Hepatic stellate cell (primary cell): Measurements from ENCODE around the gene NUP107.
A peak's percentile ranks its signal among the peaks of the same experiment; 100 is the strongest.

ENCODE experiments used
- DNase-seq: peaks from one replicate; pipeline ENCODE4 v3.0.0; 2011; ENCODE audit warnings: low spot score

Gene NUP107

GRCh38 chr12:68739891-68740290 lies 53.1 kb downstream of the NUP107 start:
- no peak for DNase-seq

- peak; percentile 21 for DNase-seq
Measured at GRCh38 chr12:68743356-68743755, 56.6 kb downstream of the NUP107 start.

DNA sequence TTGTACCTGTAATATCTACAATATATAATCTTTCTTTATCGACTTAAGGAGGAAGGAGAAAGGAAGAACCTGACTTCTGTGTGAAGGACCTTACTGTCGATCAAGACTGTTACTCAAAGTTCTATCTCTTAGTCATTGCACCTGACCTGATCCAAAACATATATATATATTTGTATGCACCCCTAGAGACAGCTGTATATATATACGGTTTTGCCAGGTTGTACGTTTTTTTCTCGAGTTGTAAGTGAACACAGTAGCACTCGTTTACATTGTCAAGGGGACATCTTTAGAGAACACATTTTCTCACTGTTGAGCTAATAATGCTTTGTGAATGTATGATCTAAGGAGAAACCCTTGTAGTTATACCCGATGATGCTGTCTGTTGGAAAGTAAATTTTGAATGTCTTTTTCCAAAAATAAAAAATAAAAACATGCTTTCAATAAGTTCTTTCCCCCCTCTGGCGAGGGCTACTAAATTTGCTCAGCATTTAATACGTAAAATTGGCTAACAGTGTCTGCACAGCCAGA lies 58.7 kb downstream of the NUP107 start:
- no peak for DNase-seq

DNA sequence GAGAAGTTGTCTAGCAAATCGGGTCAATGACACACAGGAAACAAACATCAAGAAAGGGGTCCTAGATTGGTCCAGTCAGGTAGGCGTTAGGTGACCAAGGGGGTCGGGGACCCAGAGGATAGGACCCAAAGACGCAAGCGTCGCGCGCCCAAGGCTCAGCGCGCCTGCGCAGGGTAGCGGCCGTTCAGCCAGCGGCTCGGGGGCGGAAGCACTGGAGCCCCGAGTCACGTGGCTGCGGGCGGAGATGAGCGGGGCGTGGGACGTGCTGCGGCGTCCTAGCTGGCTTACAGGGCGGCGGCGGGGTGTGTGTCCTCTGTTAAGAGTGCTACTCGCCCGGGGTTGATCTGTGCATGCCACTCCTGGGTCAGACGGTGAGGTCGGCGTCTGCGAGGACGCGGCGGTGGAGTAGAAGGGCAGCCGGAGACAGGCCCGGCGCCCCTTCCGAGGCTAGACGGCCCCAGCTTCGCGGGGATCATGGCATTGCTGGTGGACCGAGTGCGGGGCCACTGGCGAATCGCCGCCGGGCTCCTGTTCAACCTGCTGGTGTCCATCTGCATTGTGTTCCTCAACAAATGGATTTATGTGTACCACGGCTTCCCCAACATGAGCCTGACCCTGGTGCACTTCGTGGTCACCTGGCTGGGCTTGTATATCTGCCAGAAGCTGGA lies 59.3 kb downstream of the NUP107 start, which contains the start of gene SLC35E3:
SLC35E3 (plus strand) TSS at position 273 of the 668 bp plus-strand sequence; CDS start at position 475, 202 bp downstream.
- peak; percentile 95 for DNase-seq

- peak; percentile 84 for DNase-seq
Measured at GRCh38 chr12:68746572-68747180, 59.9 kb downstream of the NUP107 start.

- DNase-seq, result no peak
Measured at GRCh38 chr12:68749443-68749842, 62.7 kb downstream of the NUP107 start.

DNA sequence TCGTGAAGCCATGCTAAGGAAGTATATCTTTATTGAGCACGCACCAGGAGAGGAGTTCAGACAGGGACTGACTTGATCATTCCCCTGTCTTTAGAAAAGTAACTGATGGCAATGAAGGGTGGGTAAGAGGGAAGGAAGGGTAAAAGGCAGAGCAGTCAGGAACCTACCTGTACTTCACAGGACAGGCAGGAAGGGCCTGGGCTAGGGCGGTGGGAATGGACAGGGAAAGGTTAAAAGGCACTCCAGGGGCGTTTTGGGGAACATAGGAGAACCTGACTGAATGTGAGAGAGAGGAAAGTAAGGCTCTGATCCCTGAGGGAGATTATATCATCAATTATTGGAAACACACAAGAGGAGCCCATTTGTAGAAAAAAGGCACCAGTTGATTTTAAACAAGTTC lies 63.1 kb downstream of the NUP107 start:
- DNase-seq, result no peak

DNA sequence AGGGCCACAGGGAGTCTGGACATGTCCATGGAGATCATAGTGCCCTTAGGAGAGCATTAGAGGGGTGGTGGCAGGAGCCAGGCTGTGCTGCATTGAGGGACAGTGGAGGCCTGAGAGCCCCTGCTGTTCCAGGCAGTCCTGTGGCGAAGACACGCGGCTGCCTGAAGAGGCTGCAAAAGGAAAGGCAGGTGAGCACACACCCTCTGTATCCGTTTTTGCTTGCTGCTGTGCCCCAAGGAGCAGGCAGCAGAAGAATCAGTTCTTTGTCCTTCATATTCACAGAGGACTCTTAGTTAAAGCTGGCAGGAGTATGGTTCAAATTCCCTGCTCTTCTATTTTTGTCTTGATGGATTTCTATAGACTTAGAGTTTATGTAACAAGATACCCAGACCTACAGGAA lies 63.7 kb downstream of the NUP107 start:
- DNase-seq, result no peak

GRCh38 chr12:68755536-68756243 lies 68.9 kb downstream of the NUP107 start:
- no peak for DNase-seq

- DNase-seq, result no peak
Measured at GRCh38 chr12:68759852-68760251, 73.1 kb downstream of the NUP107 start.

- no peak for DNase-seq
Measured at GRCh38 chr12:68760806-68761441, 74.1 kb downstream of the NUP107 start.

DNA sequence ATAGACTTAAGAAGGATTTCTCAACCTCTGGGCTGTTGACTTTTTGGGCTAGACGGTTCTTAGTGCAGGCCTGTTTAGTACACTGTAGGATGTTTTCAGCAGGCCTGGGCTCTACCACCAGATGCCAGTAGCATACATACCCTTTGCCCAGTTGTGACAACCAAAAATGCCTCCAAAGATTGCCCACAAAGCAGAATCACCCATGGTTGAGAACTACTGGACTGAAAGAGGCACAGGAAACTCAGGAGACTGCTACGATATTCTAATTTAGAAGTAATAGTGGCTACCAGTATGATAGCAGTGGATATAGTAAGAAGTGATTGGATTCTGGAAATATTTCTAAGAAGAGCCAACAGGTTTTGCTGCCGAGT lies 74.6 kb downstream of the NUP107 start:
- no peak for DNase-seq

- DNase-seq, result no peak
Measured at GRCh38 chr12:68761901-68762630, 75.3 kb downstream of the NUP107 start.

DNA sequence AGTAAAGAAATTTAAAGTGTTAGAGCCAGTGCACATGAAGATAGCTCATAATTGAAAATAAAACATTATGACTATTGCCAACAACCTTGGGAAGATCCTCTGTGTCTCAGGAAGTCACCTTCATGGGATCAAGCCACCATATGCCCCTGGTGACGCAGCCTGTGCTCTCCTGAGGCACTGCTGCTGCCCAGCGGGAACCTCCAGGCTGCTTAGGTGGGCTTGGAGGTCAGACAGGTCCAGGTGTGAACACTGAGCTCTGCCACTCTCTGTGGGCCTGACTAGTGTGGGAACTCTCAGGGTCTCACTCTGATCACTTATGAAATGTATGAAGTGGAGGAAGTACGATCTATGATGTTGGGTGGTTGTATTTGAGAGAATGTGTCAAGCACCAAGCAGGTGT lies 75.9 kb downstream of the NUP107 start:
- DNase-seq, result no peak

DNA sequence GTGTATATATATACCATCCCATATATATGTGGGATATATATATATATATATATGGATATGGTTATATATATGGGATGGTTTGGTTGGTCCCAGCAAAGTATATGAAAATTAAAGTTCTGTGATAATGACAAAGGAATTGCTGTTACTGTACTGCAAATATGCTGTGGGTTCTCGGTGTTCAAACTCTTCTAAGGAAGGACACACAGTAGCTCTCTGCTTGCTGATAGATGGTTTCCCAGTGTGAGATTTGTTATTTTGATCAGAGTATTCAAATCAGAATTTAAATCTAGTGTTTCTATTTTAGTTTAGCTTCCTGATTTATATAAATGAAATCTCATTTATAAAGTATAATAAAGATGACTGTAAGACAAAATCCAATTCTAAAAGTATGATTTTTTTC lies 78.9 kb downstream of the NUP107 start:
- no peak for DNase-seq

- no peak for DNase-seq
Measured at GRCh38 chr12:68766646-68767045, 79.9 kb downstream of the NUP107 start.

DNA sequence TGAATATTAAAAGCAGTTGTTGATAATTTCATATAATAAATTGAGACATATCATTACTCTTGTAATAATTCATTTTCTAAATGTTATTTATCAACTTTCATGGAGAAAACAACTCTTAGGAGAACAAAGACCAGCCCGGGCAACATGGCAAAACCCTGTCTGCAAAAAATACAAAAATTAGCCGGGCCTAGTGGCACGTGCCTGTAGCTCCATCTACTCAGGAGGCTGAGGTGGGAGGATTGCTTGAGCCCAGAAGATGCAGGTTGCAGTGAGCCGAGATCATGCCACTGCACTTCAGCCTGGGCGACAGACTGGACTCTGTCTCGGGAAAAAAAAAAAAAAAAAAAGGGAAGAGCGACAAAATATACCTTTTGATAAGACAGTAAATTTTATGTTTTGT lies 80.4 kb downstream of the NUP107 start:
- no peak for DNase-seq

DNA sequence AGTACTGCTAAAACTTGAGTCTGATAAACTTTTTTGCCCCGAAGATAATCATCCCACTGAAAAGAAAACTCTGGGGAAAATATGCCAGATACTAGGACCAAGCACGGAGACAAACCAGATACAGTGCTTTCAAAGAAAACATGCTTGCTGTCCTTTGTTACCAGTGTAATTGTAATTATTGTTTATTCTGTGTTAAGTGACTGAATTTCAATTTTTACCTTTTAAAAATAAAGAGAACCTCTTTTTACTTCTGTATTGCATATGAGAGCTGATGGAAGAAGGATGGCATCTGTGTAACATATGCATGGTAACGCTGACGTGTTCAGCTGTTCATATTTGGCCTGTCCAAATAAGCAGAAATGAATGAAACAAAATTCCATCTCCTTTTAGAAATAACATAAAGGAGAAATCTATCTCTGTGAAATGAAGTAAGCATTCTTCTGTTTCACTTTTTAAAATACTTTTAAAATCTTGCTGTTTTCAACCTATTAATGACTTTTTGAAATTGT lies 81.7 kb downstream of the NUP107 start:
- DNase-seq, result no peak

GRCh38 chr12:68769941-68770340 lies 83.2 kb downstream of the NUP107 start:
- no peak for DNase-seq

- no peak for DNase-seq
Measured at GRCh38 chr12:68771223-68771925, 84.6 kb downstream of the NUP107 start.

DNA sequence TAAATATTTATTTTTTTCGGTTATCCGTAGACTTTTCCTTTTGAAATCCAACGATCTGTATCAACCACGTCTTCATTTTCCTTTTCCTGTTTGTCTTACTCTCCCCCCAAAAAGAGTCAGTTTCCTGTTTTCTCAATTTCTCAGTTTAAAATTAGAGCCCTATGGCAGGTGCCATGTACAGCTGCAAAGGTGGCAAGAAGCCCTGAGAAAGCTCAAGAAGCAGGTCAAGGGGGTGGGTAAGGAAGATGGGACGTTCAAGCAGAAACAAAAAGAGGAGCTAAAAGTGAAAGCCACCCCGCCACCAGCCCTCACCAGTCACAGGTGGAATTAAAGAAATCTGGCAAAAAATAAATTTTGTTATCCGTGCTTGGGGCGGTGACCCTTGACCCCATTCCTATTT lies 85.9 kb downstream of the NUP107 start:
- DNase-seq, result no peak
